Uterus (tissue), 2 donors: ENCODE results near the gene PCED1B.

Source experiments
- CTCF ChIP-seq, 4 experiments: fragments of 200-600 bp in 2 of 4; fragments of 450-650 bp in 2 of 4; sonication (generic) in 2 of 4; IDR thresholded peaks; one replicate each; pipeline ENCODE4 v1.5.1; 2016 to 2019; ENCODE audit warnings: antibody characterized with exemption in 4 of 4, mild to moderate bottlenecking in 2 of 4, moderate library complexity in 1 of 4
- POLR2A ChIP-seq, 2 donors: fragments of 450-650 bp; IDR thresholded peaks; one replicate each; pipeline ENCODE4 v1.6.1; 2016; ENCODE audit warnings: antibody characterized with exemption in 2 of 2, mild to moderate bottlenecking in 1 of 2, moderate library complexity in 1 of 2

DNA sequence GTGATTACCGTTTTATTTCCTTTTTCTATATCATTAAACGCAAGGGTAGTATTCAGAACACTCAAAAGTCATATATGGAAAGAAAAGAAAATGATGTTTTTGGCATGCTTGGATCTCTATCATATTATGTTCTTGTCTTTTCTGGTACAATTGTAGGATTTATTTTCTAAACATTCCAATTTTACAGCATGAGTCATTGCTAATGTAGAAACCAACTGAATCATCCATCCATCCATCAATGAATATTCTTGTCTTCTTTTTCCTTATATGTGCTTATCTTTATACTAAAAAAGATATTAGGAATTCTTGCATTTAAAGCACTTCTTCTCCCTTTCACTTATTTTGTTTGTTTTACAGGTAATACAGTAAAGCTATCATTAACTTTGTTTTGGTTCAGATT, 20.7 kb downstream of the PCED1B start:
- TF ChIP-seq POLR2A (IDR thresholded peaks at IDR 0.05): no peak
- TF ChIP-seq CTCF (IDR thresholded peaks at IDR 0.05): no peak
